Measurements from ENCODE around the gene CEP170B. TPM values are rescaled to one million over a fixed set of nuclear protein-coding genes. Genes with fewer than 3 reads are reported as not detected.

The CEP170B gene
- total RNA-seq, 4 donors from 2014 or later, result 42.1 to 112 (median 83.8) TPM

DNA sequence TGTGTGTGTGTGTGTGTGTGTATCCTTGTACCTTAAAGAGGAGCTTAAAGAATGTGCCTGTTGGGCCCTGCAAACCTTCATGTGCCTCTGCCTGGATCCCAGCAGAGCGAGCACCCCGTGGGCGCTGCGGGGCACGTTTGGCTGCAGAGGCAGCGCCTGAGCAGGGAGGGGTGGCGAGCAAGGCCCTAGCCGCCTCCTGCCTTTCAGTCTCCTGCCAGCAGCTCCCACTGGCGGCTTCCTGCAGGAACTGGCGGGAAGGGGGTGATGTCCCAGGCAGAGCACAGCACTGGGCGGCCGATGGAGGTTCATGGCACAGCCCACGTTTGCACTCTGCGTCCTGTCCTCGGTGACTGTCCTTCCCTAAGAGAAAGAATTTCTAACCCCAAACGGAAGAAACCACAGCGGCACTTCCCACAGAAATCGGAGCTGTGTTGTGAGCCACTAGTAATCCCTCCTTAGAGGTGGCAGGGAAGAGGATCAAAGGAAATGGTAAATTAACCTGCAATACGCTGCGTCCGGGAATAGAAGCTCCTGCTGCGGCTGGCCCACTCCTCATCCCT, 44.3 kb upstream of the CEP170B start:
- TF ChIP-seq POLR2A (IDR thresholded peaks at IDR 0.05), result no peak
- TF ChIP-seq CTCF (IDR thresholded peaks at IDR 0.05), result peak in 4 of 6 experiments; percentile 18 to 66 (median 63)
- no peak overlapping the region for H3K4me3 ChIP-seq
- peaks cover 0 to 14% (median 10%) of the 10 kb centered on the region in 4 donors for H3K4me1 ChIP-seq
- H3K9me3 ChIP-seq, result no peaks in the 10 kb centered on the region
- DNase-seq, result peak in 2 of 3 donors; percentile 70 to 77
- H3K36me3 ChIP-seq, result no peaks in the 10 kb centered on the region
- H3K27ac ChIP-seq, result no peak overlapping the region
- no peaks in the 10 kb centered on the region for H3K27me3 ChIP-seq

DNA sequence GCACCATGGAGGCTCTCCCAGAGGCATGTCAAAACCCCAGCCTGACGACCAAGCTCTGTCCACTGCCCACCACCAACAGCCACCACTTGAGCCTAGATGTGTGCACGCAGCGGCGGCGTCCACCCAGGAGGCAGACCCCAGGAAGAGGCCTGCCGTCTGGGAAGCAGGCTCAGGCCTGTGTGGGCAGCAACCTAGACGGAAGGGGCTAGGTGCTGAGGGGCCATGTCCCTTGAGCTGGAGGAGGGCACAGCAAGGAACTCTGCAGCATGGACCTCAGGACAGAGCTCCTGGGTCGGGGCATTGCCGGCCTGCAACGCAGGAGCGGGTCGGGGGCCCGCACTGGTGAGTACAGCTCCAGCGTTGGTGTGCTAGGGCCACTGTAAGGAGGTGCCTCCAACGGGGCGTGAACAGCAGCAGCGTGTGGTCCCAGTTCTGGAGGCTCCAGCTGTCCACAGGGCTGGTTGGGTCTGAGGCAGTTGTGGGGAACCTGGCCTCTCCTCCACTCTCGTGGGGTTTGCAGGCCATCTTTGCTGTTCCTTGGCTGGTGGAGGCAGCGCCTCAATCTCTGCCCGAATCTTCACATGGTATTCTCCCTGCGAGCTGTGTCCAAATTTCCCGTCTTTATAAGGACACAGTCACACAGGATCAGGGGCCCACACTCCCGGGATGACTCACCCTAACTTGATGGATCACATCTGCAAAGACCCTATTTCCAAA, 43.7 kb upstream of the CEP170B start:
- H3K9me3 ChIP-seq, result no peaks in the 10 kb centered on the region
- no peak overlapping the region for H3K4me3 ChIP-seq
- peaks cover 5 to 19% (median 12%) of the 10 kb centered on the region in 4 donors for H3K4me1 ChIP-seq
- TF ChIP-seq POLR2A (IDR thresholded peaks at IDR 0.05) (no peak), CTCF (IDR thresholded peaks at IDR 0.05) (no peak)
- DNase-seq, result peak in 1 of 3 donors; percentile 38
- H3K36me3 ChIP-seq, result no peaks in the 10 kb centered on the region
- H3K27ac ChIP-seq, result no peak overlapping the region
- H3K27me3 ChIP-seq, result no peaks in the 10 kb centered on the region

DNA sequence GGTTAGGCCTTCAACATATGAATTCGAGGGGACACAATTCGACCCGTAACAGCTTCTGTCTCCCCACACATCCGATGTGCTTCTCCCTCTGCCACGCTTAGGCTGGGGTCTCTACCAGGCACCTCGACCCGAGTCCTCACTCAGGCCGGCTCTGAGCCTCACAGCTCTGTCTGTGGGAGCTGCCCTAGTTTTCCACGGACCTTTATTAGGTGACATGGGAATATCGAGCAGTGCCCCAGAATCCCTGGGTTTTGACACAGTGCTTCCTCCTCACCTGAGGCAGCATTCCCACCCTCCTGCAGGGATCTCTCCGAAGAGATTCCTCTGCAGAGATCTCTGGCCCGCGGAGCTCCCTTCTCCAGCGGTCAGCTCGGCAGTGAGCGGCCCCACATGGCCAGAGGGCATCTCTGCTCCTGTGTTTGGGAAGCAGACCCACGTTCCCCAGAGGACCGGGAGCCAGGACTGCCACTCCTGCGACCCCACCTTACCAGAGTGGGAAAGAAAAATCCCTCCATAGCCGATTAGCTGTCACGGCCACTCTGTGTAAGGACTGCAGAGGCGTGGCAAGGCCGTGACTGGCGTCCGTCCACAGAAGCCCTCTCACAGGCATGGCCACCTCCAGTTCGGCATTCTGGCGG, 43.0 kb upstream of the CEP170B start:
- TF ChIP-seq CTCF (IDR thresholded peaks at IDR 0.05) (no peak), POLR2A (IDR thresholded peaks at IDR 0.05) (no peak)
- Histone ChIP-seq H3K36me3 (no peaks in the 10 kb centered on the region), H3K4me3 (no peak overlapping the region), H3K4me1 (peaks cover 4 to 15% (median 10%) of the 10 kb centered on the region in 4 donors), H3K9me3 (no peaks in the 10 kb centered on the region), H3K27ac (no peak overlapping the region), H3K27me3 (no peaks in the 10 kb centered on the region)
- DNase-seq, result peak in 1 of 3 donors; percentile 38

DNA sequence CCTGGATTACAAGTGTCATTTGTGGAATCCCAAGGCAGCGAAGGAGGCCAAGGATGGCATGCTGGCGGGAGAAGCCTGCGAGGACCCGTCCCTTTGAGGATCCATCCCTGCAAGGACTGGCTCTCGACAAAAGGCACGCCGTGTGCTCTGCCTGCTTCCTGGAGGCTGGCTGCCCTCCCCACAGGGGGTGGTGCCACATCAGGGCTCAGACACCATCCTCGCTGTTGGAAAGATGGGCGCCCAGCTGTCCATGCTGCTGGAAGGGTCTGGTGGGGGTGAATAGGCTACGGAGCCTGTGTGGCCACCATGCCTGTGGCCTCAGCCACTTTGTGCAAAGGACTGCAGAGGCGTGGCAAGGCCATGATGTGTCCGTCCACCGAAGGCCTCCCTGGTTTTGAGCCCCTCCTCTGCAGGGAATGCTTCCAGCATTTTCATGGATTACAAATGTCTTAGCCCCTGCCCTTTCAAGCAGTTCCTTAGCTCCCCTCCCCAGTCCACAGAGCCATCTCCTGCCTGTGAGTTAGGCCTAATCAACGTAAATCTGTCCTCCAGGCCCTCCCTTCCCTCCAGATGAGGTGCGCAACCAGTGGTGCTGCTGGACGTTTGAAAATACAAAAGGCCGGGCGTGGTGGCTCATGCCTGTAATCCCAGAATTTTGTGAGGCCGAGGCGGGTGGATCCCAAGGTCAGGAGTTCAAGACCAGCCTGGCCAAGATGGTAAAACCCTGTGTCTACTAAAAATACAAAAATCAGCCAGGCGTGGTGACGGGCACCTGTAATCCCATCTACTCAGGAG, 42.0 kb upstream of the CEP170B start:
- TF ChIP-seq POLR2A (IDR thresholded peaks at IDR 0.05) (no peak), CTCF (IDR thresholded peaks at IDR 0.05) (no peak)
- Histone ChIP-seq H3K27me3 (no peaks in the 10 kb centered on the region), H3K4me1 (peaks cover 4 to 21% (median 15%) of the 10 kb centered on the region in 4 donors), H3K36me3 (no peaks in the 10 kb centered on the region), H3K27ac (no peak overlapping the region), H3K4me3 (no peak overlapping the region), H3K9me3 (no peaks in the 10 kb centered on the region)
- peak in 1 of 3 donors; percentile 42 for DNase-seq

- Histone ChIP-seq H3K36me3 (no peaks in the 10 kb centered on the region), H3K4me1 (peaks cover 4 to 22% (median 15%) of the 10 kb centered on the region in 4 donors), H3K27ac (no peak overlapping the region), H3K9me3 (no peaks in the 10 kb centered on the region), H3K27me3 (no peaks in the 10 kb centered on the region), H3K4me3 (no peak overlapping the region)
- TF ChIP-seq CTCF (IDR thresholded peaks at IDR 0.05) (no peak), POLR2A (IDR thresholded peaks at IDR 0.05) (no peak)
- DNase-seq, result no peak
Observed at GRCh38 chr14:104824353-104824997, 40.6 kb upstream of the CEP170B start.
